ENCODE data around the gene HEXA. TPM values are rescaled to one million over a fixed set of nuclear protein-coding genes. Genes with fewer than 3 reads are reported as not detected.

Gene HEXA
- polyA plus RNA-seq, 2 of the 4 experiments (the other 2 are of a cell fraction) = 112 to 148 TPM

- WGBS (ENCODE audit: missing lambda C conversion rate) = 84% methylated on average over 6 of the region's 6 CpGs
- Histone ChIP-seq H3K27ac (peak overlapping the region; percentile 13 to 83; a peak in 5 of 6 replicates), H3K4me1 (peaks cover 34% of the 10 kb centered on the region), H3K4me2 (no peak overlapping the region), H3K4me3 (no peak overlapping the region), H3K9me3 (no peaks in the 10 kb centered on the region)
- CTCF ChIA-PET = interaction anchor here (0.7 to 6.2 kb wide), 11 partner anchors 10 to 821 kb away, joined by 3 to 39 read pairs (median 4); no protein-coding TSS in a partner anchor
- ATAC-seq = peak in 1 of 2 experiments; percentile 56; a peak in 3 of 6 replicates
- TF ChIP-seq, protein P1, sequence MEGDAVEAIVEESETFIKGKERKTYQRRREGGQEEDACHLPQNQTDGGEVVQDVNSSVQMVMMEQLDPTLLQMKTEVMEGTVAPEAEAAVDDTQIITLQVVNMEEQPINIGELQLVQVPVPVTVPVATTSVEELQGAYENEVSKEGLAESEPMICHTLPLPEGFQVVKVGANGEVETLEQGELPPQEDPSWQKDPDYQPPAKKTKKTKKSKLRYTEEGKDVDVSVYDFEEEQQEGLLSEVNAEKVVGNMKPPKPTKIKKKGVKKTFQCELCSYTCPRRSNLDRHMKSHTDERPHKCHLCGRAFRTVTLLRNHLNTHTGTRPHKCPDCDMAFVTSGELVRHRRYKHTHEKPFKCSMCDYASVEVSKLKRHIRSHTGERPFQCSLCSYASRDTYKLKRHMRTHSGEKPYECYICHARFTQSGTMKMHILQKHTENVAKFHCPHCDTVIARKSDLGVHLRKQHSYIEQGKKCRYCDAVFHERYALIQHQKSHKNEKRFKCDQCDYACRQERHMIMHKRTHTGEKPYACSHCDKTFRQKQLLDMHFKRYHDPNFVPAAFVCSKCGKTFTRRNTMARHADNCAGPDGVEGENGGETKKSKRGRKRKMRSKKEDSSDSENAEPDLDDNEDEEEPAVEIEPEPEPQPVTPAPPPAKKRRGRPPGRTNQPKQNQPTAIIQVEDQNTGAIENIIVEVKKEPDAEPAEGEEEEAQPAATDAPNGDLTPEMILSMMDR (IDR thresholded peaks at IDR 0.05) = peak; percentile 16; the same call in 1 of the 3 replicates
- no peak for TF ChIP-seq KDM1A (IDR thresholded peaks at IDR 0.05; ENCODE audit: low read depth)
- 0 out of 3 replicates have a peak, but pooled peaks have one; percentile 10 for TF ChIP-seq SMC3 (IDR thresholded peaks at IDR 0.05)
- TF ChIP-seq HOXB5 (CRISPR knock-in tag; IDR thresholded peaks at IDR 0.05) = 0 out of 2 replicates have a peak, but pooled peaks have one; percentile 32
- TF ChIP-seq PBX3 (IDR thresholded peaks at IDR 0.05) = no peak
- TF ChIP-seq CHD4 (IDR thresholded peaks at IDR 0.05; ENCODE audit: borderline replicate concordance) = no peak
- TF ChIP-seq ZSCAN20 (CRISPR knock-in tag; IDR thresholded peaks at IDR 0.05) = 0 out of 2 replicates have a peak, but pooled peaks have one; percentile 32
- POLR2A ChIA-PET = no interaction called here
- FAIRE-seq = no peak
- DNase-seq (ENCODE audit: low read depth in 1 of 2, low spot score in 1 of 2) = peak in 1 of 2 experiments; percentile 65
These were observed 34.5 kb downstream of the HEXA start for GRCh38 chr15:72341361-72341760.

GRCh38 chr15:72340366-72340765 lies 35.4 kb downstream of the HEXA start:
- ATAC-seq (peak; percentile 30 to 33; a peak in 4 of 6 replicates), FAIRE-seq (no peak), DNase-seq (ENCODE audit: low read depth in 1 of 2, low spot score in 1 of 2) (peak in 1 of 2 experiments; percentile 23)
- H3K4me2 ChIP-seq = peak overlapping the region; percentile 71
- CTCF ChIA-PET = interaction anchor here (0.9 to 6.2 kb wide), 12 partner anchors 9 to 259 kb away, joined by 3 to 39 read pairs (median 4); partner anchors contain the start of genes ARIH1 and CELF6
- TF ChIP-seq ZFP36 (IDR thresholded peaks at IDR 0.05; ENCODE audit: borderline replicate concordance, partially characterized antibody) = no peak
- TF ChIP-seq FOSL2 (IDR thresholded peaks at IDR 0.05) = peak; percentile 43; the same call in 1 of the 2 replicates
- peak; percentile 77 for TF ChIP-seq FOSL2 (CRISPR knock-in tag; IDR thresholded peaks at IDR 0.05)
- peak overlapping the region; percentile 83 to 84 for H3K27ac ChIP-seq
- H3K4me3 ChIP-seq = no peak overlapping the region
- peaks cover 34% of the 10 kb centered on the region for H3K4me1 ChIP-seq
- H3K9me3 ChIP-seq = no peaks in the 10 kb centered on the region
- 97% methylated on average over 1 of the region's 1 CpG for WGBS (ENCODE audit: missing lambda C conversion rate)
- POLR2A ChIA-PET = interaction anchor here (1.0 to 2.7 kb wide), 4 partner anchors 20 to 109 kb away, joined by 3 to 16 read pairs (median 6); partner anchors contain the start of genes CELF6, HEXA and PKM

- Histone ChIP-seq H3K4me2 (peak overlapping the region; percentile 71), H3K27ac (peak overlapping the region; percentile 83 to 84), H3K4me1 (peaks cover 34% of the 10 kb centered on the region), H3K9me3 (no peaks in the 10 kb centered on the region), H3K4me3 (no peak overlapping the region)
- peak; percentile 70 for FAIRE-seq
- 3% methylated on average over 3 of the region's 3 CpGs for WGBS (ENCODE audit: missing lambda C conversion rate)
- ChIA-PET POLR2A (interaction anchor here (0.7 to 2.7 kb wide), 6 partner anchors 20 to 133 kb away, joined by 3 to 16 read pairs (median 8); partner anchors contain the start of genes CELF6, HEXA and PKM), CTCF (interaction anchor here (0.8 to 6.2 kb wide), 15 partner anchors 11 to 742 kb away, joined by 3 to 39 read pairs (median 3); partner anchors contain the start of genes ARIH1 and CELF6)
- DNase-seq (ENCODE audit: low read depth in 1 of 2, low spot score in 1 of 2) = peak; percentile 72 to 89
- ATAC-seq = peak; percentile 91 to 95
- TF ChIP-seq RAD21 (conservative IDR thresholded peaks at IDR 0.05 in 1 of 2, IDR thresholded peaks at IDR 0.05 in 1 of 2) (0 out of 5 replicates have a peak, but pooled peaks of 1 of the 2 experiments have one; percentile 18), MAZ (IDR thresholded peaks at IDR 0.05; ENCODE audit: borderline replicate concordance, low read depth, low read length) (no peak), KDM1A (IDR thresholded peaks at IDR 0.05; ENCODE audit: low read depth) (no peak), RNF2 (IDR thresholded peaks at IDR 0.05; ENCODE audit: borderline replicate concordance, low read depth) (no peak), KDM5A (IDR thresholded peaks at IDR 0.05) (no peak), FOSL2 (IDR thresholded peaks at IDR 0.05) (no peak), FOSL2 (CRISPR knock-in tag; IDR thresholded peaks at IDR 0.05) (peak; percentile 86), GATA3 (IDR thresholded peaks at IDR 0.05; ENCODE audit: borderline replicate concordance) (peak; percentile 57; the same call in 1 of the 2 replicates), FOSB (CRISPR knock-in tag; IDR thresholded peaks at IDR 0.05) (no peak), JUN (IDR thresholded peaks at IDR 0.05) (peak in 1 of 2 experiments; percentile 44; a peak in 3 of 5 replicates), SMC3 (IDR thresholded peaks at IDR 0.05) (0 out of 3 replicates have a peak, but pooled peaks have one; percentile 10), MYC (IDR thresholded peaks at IDR 0.05; ENCODE audit: borderline replicate concordance, low read length) (peak; percentile 54; the same call in 1 of the 2 replicates), JUNB (IDR thresholded peaks at IDR 0.05) (peak; percentile 60; the same call in 1 of the 2 replicates), PHF8 (IDR thresholded peaks at IDR 0.05; ENCODE audit: borderline replicate concordance, low read depth) (no peak), EP300 (IDR thresholded peaks at IDR 0.05) (peak in 1 of 2 experiments; percentile 41; a peak in 1 of 5 replicates)
- TF ChIP-seq, protein P2, sequence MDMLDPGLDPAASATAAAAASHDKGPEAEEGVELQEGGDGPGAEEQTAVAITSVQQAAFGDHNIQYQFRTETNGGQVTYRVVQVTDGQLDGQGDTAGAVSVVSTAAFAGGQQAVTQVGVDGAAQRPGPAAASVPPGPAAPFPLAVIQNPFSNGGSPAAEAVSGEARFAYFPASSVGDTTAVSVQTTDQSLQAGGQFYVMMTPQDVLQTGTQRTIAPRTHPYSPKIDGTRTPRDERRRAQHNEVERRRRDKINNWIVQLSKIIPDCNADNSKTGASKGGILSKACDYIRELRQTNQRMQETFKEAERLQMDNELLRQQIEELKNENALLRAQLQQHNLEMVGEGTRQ (IDR thresholded peaks at IDR 0.05) = no peak
- TF ChIP-seq, protein P3, sequence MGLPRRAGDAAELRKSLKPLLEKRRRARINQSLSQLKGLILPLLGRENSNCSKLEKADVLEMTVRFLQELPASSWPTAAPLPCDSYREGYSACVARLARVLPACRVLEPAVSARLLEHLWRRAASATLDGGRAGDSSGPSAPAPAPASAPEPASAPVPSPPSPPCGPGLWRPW (IDR thresholded peaks at IDR 0.05) = no peak
- TF ChIP-seq, protein P4, sequence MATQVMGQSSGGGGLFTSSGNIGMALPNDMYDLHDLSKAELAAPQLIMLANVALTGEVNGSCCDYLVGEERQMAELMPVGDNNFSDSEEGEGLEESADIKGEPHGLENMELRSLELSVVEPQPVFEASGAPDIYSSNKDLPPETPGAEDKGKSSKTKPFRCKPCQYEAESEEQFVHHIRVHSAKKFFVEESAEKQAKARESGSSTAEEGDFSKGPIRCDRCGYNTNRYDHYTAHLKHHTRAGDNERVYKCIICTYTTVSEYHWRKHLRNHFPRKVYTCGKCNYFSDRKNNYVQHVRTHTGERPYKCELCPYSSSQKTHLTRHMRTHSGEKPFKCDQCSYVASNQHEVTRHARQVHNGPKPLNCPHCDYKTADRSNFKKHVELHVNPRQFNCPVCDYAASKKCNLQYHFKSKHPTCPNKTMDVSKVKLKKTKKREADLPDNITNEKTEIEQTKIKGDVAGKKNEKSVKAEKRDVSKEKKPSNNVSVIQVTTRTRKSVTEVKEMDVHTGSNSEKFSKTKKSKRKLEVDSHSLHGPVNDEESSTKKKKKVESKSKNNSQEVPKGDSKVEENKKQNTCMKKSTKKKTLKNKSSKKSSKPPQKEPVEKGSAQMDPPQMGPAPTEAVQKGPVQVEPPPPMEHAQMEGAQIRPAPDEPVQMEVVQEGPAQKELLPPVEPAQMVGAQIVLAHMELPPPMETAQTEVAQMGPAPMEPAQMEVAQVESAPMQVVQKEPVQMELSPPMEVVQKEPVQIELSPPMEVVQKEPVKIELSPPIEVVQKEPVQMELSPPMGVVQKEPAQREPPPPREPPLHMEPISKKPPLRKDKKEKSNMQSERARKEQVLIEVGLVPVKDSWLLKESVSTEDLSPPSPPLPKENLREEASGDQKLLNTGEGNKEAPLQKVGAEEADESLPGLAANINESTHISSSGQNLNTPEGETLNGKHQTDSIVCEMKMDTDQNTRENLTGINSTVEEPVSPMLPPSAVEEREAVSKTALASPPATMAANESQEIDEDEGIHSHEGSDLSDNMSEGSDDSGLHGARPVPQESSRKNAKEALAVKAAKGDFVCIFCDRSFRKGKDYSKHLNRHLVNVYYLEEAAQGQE (IDR thresholded peaks at IDR 0.05) = no peak
These were observed 36.0 kb downstream of the HEXA start for GRCh38 chr15:72339777-72340177.

Measured in A549 (cell line).